H9 (cell line): ENCODE data around the gene CALCOCO1. TPM values are rescaled to one million over a fixed set of nuclear protein-coding genes. Genes with fewer than 3 reads are reported as not detected.

ENCODE experiments used
- DNase-seq: peaks from one replicate; pipeline ENCODE4 v3.0.0-alpha.2; 2017
- H2AFZ ChIP-seq: one replicate; pipeline ENCODE4 v1.6.1; 2013; ENCODE audit warnings: mild to moderate bottlenecking, low read length, control low read depth, moderate library complexity
- H2AK5ac ChIP-seq: 2 replicates; pipeline ENCODE4 v1.6.1; 2013; ENCODE audit warnings: low read length, control low read depth, mixed read lengths; ENCODE audit not compliant: insufficient read length
- H2BK120ac ChIP-seq: one replicate; pipeline ENCODE4 v1.6.1; 2013; ENCODE audit warnings: low read depth, mild to moderate bottlenecking, low read length, control low read depth, inconsistent platforms; ENCODE audit not compliant: poor library complexity, severe bottlenecking
- H2BK12ac ChIP-seq: 2 replicates; pipeline ENCODE4 v1.6.1; 2013; ENCODE audit warnings: low read length, control low read depth, mixed read lengths, low read depth; ENCODE audit not compliant: insufficient read length
- H2BK15ac ChIP-seq: 2 replicates; pipeline ENCODE4 v1.6.1; 2013; ENCODE audit warnings: low read depth, low read length, control low read depth
- H2BK20ac ChIP-seq: one replicate; pipeline ENCODE4 v1.6.1; 2013; ENCODE audit warnings: low read depth, mild to moderate bottlenecking, low read length, control low read depth, inconsistent platforms; ENCODE audit not compliant: poor library complexity, severe bottlenecking
- H2BK5ac ChIP-seq: 2 replicates; pipeline ENCODE4 v1.6.1; 2013; ENCODE audit warnings: low read length, control low read depth, mixed read lengths; ENCODE audit not compliant: insufficient read length
- H3K14ac ChIP-seq: 2 replicates; pipeline ENCODE4 v1.6.1; 2013; ENCODE audit warnings: low read length, control low read depth; ENCODE audit not compliant: insufficient read depth
- H3K18ac ChIP-seq: 2 replicates; pipeline ENCODE4 v1.6.1; 2013; ENCODE audit warnings: low read depth, mild to moderate bottlenecking, mixed read lengths, low read length, control low read depth; ENCODE audit not compliant: insufficient read length
- H3K23ac ChIP-seq: 2 replicates; pipeline ENCODE4 v1.6.1; 2013; ENCODE audit warnings: low read length, control low read depth, mixed read lengths, low read depth; ENCODE audit not compliant: insufficient read length
- H3K23me2 ChIP-seq: 2 replicates; pipeline ENCODE4 v1.6.1; 2013; ENCODE audit warnings: low read depth, mild to moderate bottlenecking, mixed read lengths, low read length, control low read depth; ENCODE audit not compliant: insufficient read length, poor library complexity, severe bottlenecking
- H3K27ac ChIP-seq: 2 replicates; pipeline ENCODE4 v1.5.1; 2013; ENCODE audit warnings: low read length, control low read depth, mixed read lengths, low read depth; ENCODE audit not compliant: insufficient read length
- H3K27me3 ChIP-seq: 2 replicates; pipeline ENCODE4 v1.6.1; 2013; ENCODE audit warnings: low read length, control low read depth, inconsistent platforms; ENCODE audit not compliant: insufficient read depth
- H3K4ac ChIP-seq: 2 replicates; pipeline ENCODE4 v1.6.1; 2013; ENCODE audit warnings: low read depth, mild to moderate bottlenecking, control low read depth, inconsistent platforms, low read length, moderate library complexity
- H3K4me1 ChIP-seq: 2 replicates; pipeline ENCODE4 v1.6.1; 2013; ENCODE audit warnings: low read length, control low read depth, inconsistent platforms; ENCODE audit not compliant: insufficient read depth
- H3K4me2 ChIP-seq: 2 replicates; pipeline ENCODE4 v1.6.1; 2013; ENCODE audit warnings: low read length, control low read depth, mixed read lengths; ENCODE audit not compliant: insufficient read length, insufficient read depth
- H3K56ac ChIP-seq: 2 replicates; pipeline ENCODE4 v1.6.1; 2013; ENCODE audit warnings: low read depth, mild to moderate bottlenecking, mixed read lengths, low read length, control low read depth; ENCODE audit not compliant: insufficient read length
- H3K79me1 ChIP-seq: 2 replicates; pipeline ENCODE4 v1.6.1; 2013; ENCODE audit warnings: low read depth, mild to moderate bottlenecking, moderate library complexity, low read length, control low read depth, inconsistent platforms; ENCODE audit not compliant: insufficient read depth, poor library complexity, severe bottlenecking
- H3K79me2 ChIP-seq: 2 replicates; pipeline ENCODE4 v1.6.1; 2013; ENCODE audit warnings: low read length, control low read depth, inconsistent platforms; ENCODE audit not compliant: insufficient read depth
- H3K9ac ChIP-seq: 2 replicates; pipeline ENCODE4 v1.6.1; 2013; ENCODE audit warnings: low read length, control low read depth, mixed read lengths; ENCODE audit not compliant: insufficient read length; ENCODE audit errors: extremely low read depth
- H3K9me3 ChIP-seq: one replicate; pipeline ENCODE4 v1.6.1; 2013; ENCODE audit warnings: low read depth, low read length, inconsistent platforms; ENCODE audit not compliant: control insufficient read depth
- H3T11ph ChIP-seq: one replicate; pipeline ENCODE4 v1.6.1; 2013; ENCODE audit warnings: mild to moderate bottlenecking, low read length, control low read depth, inconsistent platforms
- H4K20me1 ChIP-seq: one replicate; pipeline ENCODE4 v1.6.1; 2013; ENCODE audit not compliant: control insufficient read depth, insufficient read length, insufficient read depth
- H4K5ac ChIP-seq: 2 replicates; pipeline ENCODE4 v1.6.1; 2013; ENCODE audit warnings: low read depth, mild to moderate bottlenecking, mixed read lengths, low read length, control low read depth; ENCODE audit not compliant: insufficient read length
- H4K8ac ChIP-seq: replicated peaks from 2 replicates; pipeline ENCODE4 v1.6.1; 2013; ENCODE audit warnings: low read length, control low read depth, mixed read lengths, low read depth; ENCODE audit not compliant: insufficient read length
- H4K91ac ChIP-seq: 2 replicates; pipeline ENCODE4 v1.6.1; 2013; ENCODE audit warnings: low read depth, mild to moderate bottlenecking, moderate library complexity, mixed read lengths, low read length, control low read depth; ENCODE audit not compliant: insufficient read length
- H3K27ac Mint-ChIP-seq, 3 experiments: 2 replicates in 2 of 3; 3 replicates in 1 of 3; pipeline ENCODE4 v1.8.0; 2020 to 2021; ENCODE audit warnings: mixed read lengths in 3 of 3, mild to moderate bottlenecking in 1 of 3, moderate library complexity in 1 of 3
- H3K27me3 Mint-ChIP-seq: 2 replicates; pipeline ENCODE4 v1.8.0; 2021; ENCODE audit warnings: low read depth, mild to moderate bottlenecking, moderate library complexity, mixed read lengths
- H3K36me3 Mint-ChIP-seq, 3 experiments: 2 replicates in 2 of 3; 3 replicates in 1 of 3; pipeline ENCODE4 v1.8.0; 2020 to 2021; ENCODE audit warnings: low read depth in 3 of 3, mixed read lengths in 3 of 3; ENCODE audit not compliant: insufficient read depth in 1 of 3
- H3K4me1 Mint-ChIP-seq, 2 experiments: 2 replicates each; pipeline ENCODE4 v1.8.0; 2020; ENCODE audit warnings: mixed read lengths in 2 of 2
- H3K4me3 Mint-ChIP-seq, 2 experiments: 2 replicates in 1 of 2; 3 replicates in 1 of 2; pipeline ENCODE4 v1.8.0; 2020 to 2021; ENCODE audit warnings: mild to moderate bottlenecking in 2 of 2, mixed read lengths in 2 of 2, moderate library complexity in 1 of 2
- H3K9me3 Mint-ChIP-seq, 2 experiments: 2 replicates in 1 of 2; 3 replicates in 1 of 2; pipeline ENCODE4 v1.8.0; 2020; ENCODE audit warnings: mild to moderate bottlenecking in 2 of 2, mixed read lengths in 2 of 2, moderate library complexity in 1 of 2
- WGBS: extraction: QIAGEN DNeasy Blood & Tissue Kit; methylation state at CpG from one replicate; pipeline ENCODE4 v1.1.7; 2013; ENCODE audit warnings: missing lambda C conversion rate, low lambda C conversion rate, mixed read lengths; ENCODE audit not compliant: insufficient read length; ENCODE audit errors: extremely low coverage; 5-methylcytosine and 5-hydroxymethylcytosine counted together
- total RNA-seq: library from RNA; stranded (reverse); gene quantifications from 2 replicates; pipeline ENCODE4 v1.2.1, GENCODE V29; 2021
- TF ChIP-seq, protein P1 (sequence below): fragments of 200-600 bp; sonication (generic); conservative IDR thresholded peaks from 3 replicates; pipeline ENCODE4 v1.8.0; 2021; ENCODE audit warnings: antibody characterized with exemption, mild to moderate bottlenecking

Gene CALCOCO1
- total RNA-seq, 1 experiment from 2014 or later = 22.3 TPM

DNA sequence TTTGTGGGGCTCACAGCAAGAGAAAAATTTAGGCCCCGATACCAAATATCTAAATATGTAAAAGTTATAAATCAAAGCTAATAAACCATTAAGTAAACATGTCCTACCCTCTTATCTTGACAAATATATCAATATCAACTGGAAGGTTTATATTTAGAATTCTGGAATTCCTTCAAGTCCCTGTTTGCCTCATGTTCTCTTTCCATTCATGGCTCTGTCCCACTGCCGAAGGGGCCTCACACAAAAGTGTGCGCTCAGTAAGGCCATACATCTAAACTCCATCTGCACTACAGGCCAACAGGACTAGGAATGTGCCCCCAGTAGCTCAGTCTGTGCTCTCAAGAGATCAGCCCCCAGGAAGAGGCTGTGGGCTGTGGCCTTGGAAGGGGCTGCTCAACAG is 40.8 kb downstream of the CALCOCO1 start:
- H3K27me3 ChIP-seq = no peaks in the 10 kb centered on the region
- no peak for DNase-seq
- H3K56ac ChIP-seq = no peak overlapping the region
- no peak overlapping the region for H3K4ac ChIP-seq
- no peak overlapping the region for H3K27ac ChIP-seq
- Mint-ChIP-seq H3K4me3 (no peak overlapping the region), H3K9me3 (no peaks in the 10 kb centered on the region), H3K27me3 (peaks cover 2% of the 10 kb centered on the region; the same call in 1 of the 2 replicates), H3K27ac (no peak overlapping the region), H3K36me3 (no peaks in the 10 kb centered on the region), H3K4me1 (peaks cover 5 to 16% of the 10 kb centered on the region in 2 experiments)
- no peak overlapping the region for H4K5ac ChIP-seq
- no peak overlapping the region for H2BK15ac ChIP-seq
- H2BK5ac ChIP-seq = no peak overlapping the region
- no CpG with 5 or more reads among the region's 3 CpGs for WGBS
- no peak overlapping the region for H4K91ac ChIP-seq
- no peak overlapping the region for H3K23ac ChIP-seq
- no peaks in the 10 kb centered on the region for H3K4me1 ChIP-seq
- H3K79me2 ChIP-seq = no peaks in the 10 kb centered on the region
- H4K8ac ChIP-seq = no peak overlapping the region
- no peak overlapping the region for H3K14ac ChIP-seq
- H3T11ph ChIP-seq = no peak overlapping the region
- no peak overlapping the region for H2BK12ac ChIP-seq
- no peak overlapping the region for H2AK5ac ChIP-seq
- H3K18ac ChIP-seq = no peak overlapping the region
- no peaks in the 10 kb centered on the region for H3K23me2 ChIP-seq
- no peak overlapping the region for H3K9ac ChIP-seq
- H2BK20ac ChIP-seq = no peak overlapping the region
- no peak overlapping the region for H2AFZ ChIP-seq
- H4K20me1 ChIP-seq = no peaks in the 10 kb centered on the region
- no peaks in the 10 kb centered on the region for H3K79me1 ChIP-seq
- no peaks in the 10 kb centered on the region for H3K9me3 ChIP-seq
- no peak overlapping the region for H2BK120ac ChIP-seq
- H3K4me2 ChIP-seq = no peak overlapping the region
- TF ChIP-seq, protein P1, sequence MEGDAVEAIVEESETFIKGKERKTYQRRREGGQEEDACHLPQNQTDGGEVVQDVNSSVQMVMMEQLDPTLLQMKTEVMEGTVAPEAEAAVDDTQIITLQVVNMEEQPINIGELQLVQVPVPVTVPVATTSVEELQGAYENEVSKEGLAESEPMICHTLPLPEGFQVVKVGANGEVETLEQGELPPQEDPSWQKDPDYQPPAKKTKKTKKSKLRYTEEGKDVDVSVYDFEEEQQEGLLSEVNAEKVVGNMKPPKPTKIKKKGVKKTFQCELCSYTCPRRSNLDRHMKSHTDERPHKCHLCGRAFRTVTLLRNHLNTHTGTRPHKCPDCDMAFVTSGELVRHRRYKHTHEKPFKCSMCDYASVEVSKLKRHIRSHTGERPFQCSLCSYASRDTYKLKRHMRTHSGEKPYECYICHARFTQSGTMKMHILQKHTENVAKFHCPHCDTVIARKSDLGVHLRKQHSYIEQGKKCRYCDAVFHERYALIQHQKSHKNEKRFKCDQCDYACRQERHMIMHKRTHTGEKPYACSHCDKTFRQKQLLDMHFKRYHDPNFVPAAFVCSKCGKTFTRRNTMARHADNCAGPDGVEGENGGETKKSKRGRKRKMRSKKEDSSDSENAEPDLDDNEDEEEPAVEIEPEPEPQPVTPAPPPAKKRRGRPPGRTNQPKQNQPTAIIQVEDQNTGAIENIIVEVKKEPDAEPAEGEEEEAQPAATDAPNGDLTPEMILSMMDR = no peak
